ENCODE results near the gene TRIM60.
"Not testable (repeated sequence)": the region's sequence is repeated elsewhere in the genome, so short reads cannot be mapped to it uniquely, and the experiment has no call there.

Gene TRIM60

GRCh38 chr4:165031436-165032211 is at the start of gene TRIM60:
Gene TRIM60, plus strand, starts transcription at chr4:165031999. Its CDS starts 8,074 bp downstream, at chr4:165040073.
- no peak for DNase-seq (ENCODE audit: low read depth in 3 of 3, low spot score in 1 of 3)

GRCh38 chr4:164989471-164989870 is 42.3 kb upstream of the TRIM60 start:
- no peak for DNase-seq (ENCODE audit: low read depth in 3 of 3, low spot score in 1 of 3)

- DNase-seq (ENCODE audit: low read depth in 3 of 3, low spot score in 1 of 3) = not testable (repeated sequence)
Measured at GRCh38 chr4:164990786-164991185, 41.0 kb upstream of the TRIM60 start.

- not testable (repeated sequence) for DNase-seq (ENCODE audit: low read depth in 3 of 3, low spot score in 1 of 3)
Measured at GRCh38 chr4:164996123-164996522, 35.7 kb upstream of the TRIM60 start.

- no peak for DNase-seq (ENCODE audit: low read depth in 3 of 3, low spot score in 1 of 3)
Measured at GRCh38 chr4:164997324-164997723, 34.5 kb upstream of the TRIM60 start.

GRCh38 chr4:164997941-164998340 is 33.9 kb upstream of the TRIM60 start:
- DNase-seq (ENCODE audit: low read depth in 3 of 3, low spot score in 1 of 3) = no peak

GRCh38 chr4:164998526-164999080 is 33.2 kb upstream of the TRIM60 start:
- not testable (repeated sequence) for DNase-seq (ENCODE audit: low read depth in 3 of 3, low spot score in 1 of 3)

- DNase-seq (ENCODE audit: low read depth in 3 of 3, low spot score in 1 of 3) = not testable (repeated sequence)
Measured at GRCh38 chr4:165001957-165002356, 29.8 kb upstream of the TRIM60 start.

GRCh38 chr4:165005352-165005925 is 26.4 kb upstream of the TRIM60 start:
- DNase-seq (ENCODE audit: low read depth in 3 of 3, low spot score in 1 of 3) = no peak

GRCh38 chr4:165006456-165006855 is 25.3 kb upstream of the TRIM60 start:
- no peak for DNase-seq (ENCODE audit: low read depth in 3 of 3, low spot score in 1 of 3)

GRCh38 chr4:165006886-165007285 is 24.9 kb upstream of the TRIM60 start:
- no peak for DNase-seq (ENCODE audit: low read depth in 3 of 3, low spot score in 1 of 3)

- DNase-seq (ENCODE audit: low read depth in 3 of 3, low spot score in 1 of 3) = no peak
Measured at GRCh38 chr4:165009493-165010227, 22.1 kb upstream of the TRIM60 start.

- DNase-seq (ENCODE audit: low read depth in 3 of 3, low spot score in 1 of 3) = no peak
Measured at GRCh38 chr4:165010487-165010886, 21.3 kb upstream of the TRIM60 start.

GRCh38 chr4:165010991-165011390 is 20.8 kb upstream of the TRIM60 start:
- DNase-seq (ENCODE audit: low read depth in 3 of 3, low spot score in 1 of 3) = no peak

- no peak for DNase-seq (ENCODE audit: low read depth in 3 of 3, low spot score in 1 of 3)
Measured at GRCh38 chr4:165011403-165011802, 20.4 kb upstream of the TRIM60 start.

GRCh38 chr4:165013691-165014090 is 18.1 kb upstream of the TRIM60 start:
- DNase-seq (ENCODE audit: low read depth in 3 of 3, low spot score in 1 of 3) = no peak

GRCh38 chr4:165016971-165017370 is 14.8 kb upstream of the TRIM60 start:
- DNase-seq (ENCODE audit: low read depth in 3 of 3, low spot score in 1 of 3) = no peak

- DNase-seq (ENCODE audit: low read depth in 3 of 3, low spot score in 1 of 3) = not testable (repeated sequence)
Measured at GRCh38 chr4:165019995-165020394, 11.8 kb upstream of the TRIM60 start.

GRCh38 chr4:165025782-165026181 is 6.0 kb upstream of the TRIM60 start:
- not testable (repeated sequence) for DNase-seq (ENCODE audit: low read depth in 3 of 3, low spot score in 1 of 3)

GRCh38 chr4:165027762-165028402 is 3.9 kb upstream of the TRIM60 start:
- DNase-seq (ENCODE audit: low read depth in 3 of 3, low spot score in 1 of 3) = no peak

GRCh38 chr4:165048170-165048569 is 16.4 kb downstream of the TRIM60 start:
- no peak for DNase-seq (ENCODE audit: low read depth in 3 of 3, low spot score in 1 of 3)
